Measurements from ENCODE around the gene IPO4.

The IPO4 gene

GRCh38 chr14:24194873-24195185 lies 6.2 kb upstream of the IPO4 start:
- no peak for DNase-seq (ENCODE audit: low read depth)

- DNase-seq (ENCODE audit: low read depth): no peak
These were observed 5.7 kb upstream of the IPO4 start for GRCh38 chr14:24194186-24194872.

- no peak for DNase-seq (ENCODE audit: low read depth)
These were observed 4.3 kb upstream of the IPO4 start for GRCh38 chr14:24192933-24193332.

- no peak for DNase-seq (ENCODE audit: low read depth)
These were observed 1.8 kb upstream of the IPO4 start for GRCh38 chr14:24190416-24190815.

GRCh38 chr14:24189460-24189859 lies 844 bp upstream of the IPO4 start:
- no peak for DNase-seq (ENCODE audit: low read depth)

GRCh38 chr14:24189059-24189375 lies 401 bp upstream of the IPO4 start:
- DNase-seq (ENCODE audit: low read depth): no peak

GRCh38 chr14:24187539-24187915 lies 1.1 kb downstream of the IPO4 start:
- no peak for DNase-seq (ENCODE audit: low read depth)

GRCh38 chr14:24186831-24187538 lies 1.6 kb downstream of the IPO4 start:
- no peak for DNase-seq (ENCODE audit: low read depth)

GRCh38 chr14:24185741-24186140 lies 2.9 kb downstream of the IPO4 start:
- DNase-seq (ENCODE audit: low read depth): no peak

- DNase-seq (ENCODE audit: low read depth): no peak
These were observed 3.6 kb downstream of the IPO4 start for GRCh38 chr14:24185026-24185425.

- DNase-seq (ENCODE audit: low read depth): no peak
These were observed 4.3 kb downstream of the IPO4 start for GRCh38 chr14:24184104-24184970.

GRCh38 chr14:24183014-24183481 lies 5.6 kb downstream of the IPO4 start:
- DNase-seq (ENCODE audit: low read depth): no peak

- DNase-seq (ENCODE audit: low read depth): no peak
These were observed 6.3 kb downstream of the IPO4 start for GRCh38 chr14:24182110-24182882.

- no peak for DNase-seq (ENCODE audit: low read depth)
These were observed 7.1 kb downstream of the IPO4 start for GRCh38 chr14:24181371-24182077.

- DNase-seq (ENCODE audit: low read depth): no peak
These were observed 8.4 kb downstream of the IPO4 start for GRCh38 chr14:24179961-24180796.

GRCh38 chr14:24179294-24179960 lies 9.2 kb downstream of the IPO4 start:
- DNase-seq (ENCODE audit: low read depth): no peak

- DNase-seq (ENCODE audit: low read depth): no peak
These were observed 10.0 kb downstream of the IPO4 start for GRCh38 chr14:24178399-24179178.

GRCh38 chr14:24177891-24178290 lies 10.7 kb downstream of the IPO4 start:
- DNase-seq (ENCODE audit: low read depth): no peak
